HFFc6 (cell line): Measurements from ENCODE around the gene ERMARD. TPM values are rescaled to one million over a fixed set of nuclear protein-coding genes. Genes with fewer than 3 reads are reported as not detected.

Experiments used
- DNase-seq: peaks from one replicate; pipeline ENCODE4 v3.0.0-alpha.2; 2018
- H3K27ac Mint-ChIP-seq: 2 replicates; pipeline ENCODE4 v1.8.0; 2020; ENCODE audit warnings: mild to moderate bottlenecking, mixed read lengths
- H3K27me3 Mint-ChIP-seq: 2 replicates; pipeline ENCODE4 v1.8.0; 2021; ENCODE audit warnings: mild to moderate bottlenecking, moderate library complexity, mixed read lengths; ENCODE audit not compliant: insufficient read depth
- H3K36me3 Mint-ChIP-seq: 2 replicates; pipeline ENCODE4 v1.8.0; 2021; ENCODE audit warnings: low read depth, mixed read lengths
- H3K4me1 Mint-ChIP-seq: 2 replicates; pipeline ENCODE4 v1.8.0; 2020; ENCODE audit warnings: low read depth, mixed read lengths
- H3K4me3 Mint-ChIP-seq: 2 replicates; pipeline ENCODE4 v1.8.0; 2020; ENCODE audit warnings: mild to moderate bottlenecking, moderate library complexity, mixed read lengths
- H3K9me3 Mint-ChIP-seq: 2 replicates; pipeline ENCODE4 v1.8.0; 2020; ENCODE audit warnings: mild to moderate bottlenecking, mixed read lengths
- CTCF ChIP-seq: fragments of 200-600 bp; sonication (generic); IDR thresholded peaks from 2 replicates; pipeline ENCODE4 v1.5.0; 2021; ENCODE audit warnings: antibody characterized with exemption, mild to moderate bottlenecking
- total RNA-seq, 6 experiments: library from RNA; stranded (reverse); fragmentation: NEBNext Ultra II Directional; extraction: Animal tissue kit (Norgen Biotek cat#: 25700); gene quantifications; 2 replicates in 1 of 6; 3 replicates in 5 of 6; pipeline ENCODE4 v1.2.3, GENCODE V29; 2021

The ERMARD gene
- total RNA-seq, 6 experiments from 2014 or later: 13.7 to 17.5 (median 15.9) TPM

GRCh38 chr6:169807699-169808607 lies 56.5 kb downstream of the ERMARD start:
- H3K9me3 Mint-ChIP-seq: no peaks in the 10 kb centered on the region
- TF ChIP-seq CTCF: no peak
- H3K4me3 Mint-ChIP-seq: no peak overlapping the region
- H3K27ac Mint-ChIP-seq: no peak overlapping the region
- no peaks in the 10 kb centered on the region for H3K4me1 Mint-ChIP-seq
- DNase-seq: no peak
- H3K36me3 Mint-ChIP-seq: no peaks in the 10 kb centered on the region
- peaks cover 16% of the 10 kb centered on the region for H3K27me3 Mint-ChIP-seq

- DNase-seq: no peak
- H3K27me3 Mint-ChIP-seq: peaks cover 16% of the 10 kb centered on the region
- TF ChIP-seq CTCF: no peak
- no peaks in the 10 kb centered on the region for H3K4me1 Mint-ChIP-seq
- H3K27ac Mint-ChIP-seq: no peak overlapping the region
- no peak overlapping the region for H3K4me3 Mint-ChIP-seq
- no peaks in the 10 kb centered on the region for H3K9me3 Mint-ChIP-seq
- H3K36me3 Mint-ChIP-seq: no peaks in the 10 kb centered on the region
These were observed 57.2 kb downstream of the ERMARD start for GRCh38 chr6:169808608-169808967.

GRCh38 chr6:169809386-169809785 lies 58.0 kb downstream of the ERMARD start:
- DNase-seq: no peak
- no peaks in the 10 kb centered on the region for H3K9me3 Mint-ChIP-seq
- no peak for TF ChIP-seq CTCF
- no peaks in the 10 kb centered on the region for H3K4me1 Mint-ChIP-seq
- H3K36me3 Mint-ChIP-seq: no peaks in the 10 kb centered on the region
- no peak overlapping the region for H3K4me3 Mint-ChIP-seq
- H3K27ac Mint-ChIP-seq: no peak overlapping the region
- peaks cover 16% of the 10 kb centered on the region for H3K27me3 Mint-ChIP-seq

GRCh38 chr6:169810066-169810989 lies 58.9 kb downstream of the ERMARD start:
- Mint-ChIP-seq H3K36me3 (no peaks in the 10 kb centered on the region), H3K4me3 (no peak overlapping the region), H3K27ac (no peak overlapping the region), H3K4me1 (no peaks in the 10 kb centered on the region), H3K27me3 (peaks cover 16% of the 10 kb centered on the region), H3K9me3 (no peaks in the 10 kb centered on the region)
- no peak for TF ChIP-seq CTCF
- DNase-seq: no peak

GRCh38 chr6:169811072-169811471 lies 59.6 kb downstream of the ERMARD start:
- no peak for TF ChIP-seq CTCF
- H3K9me3 Mint-ChIP-seq: peaks cover 4% of the 10 kb centered on the region; the same call in 1 of the 2 replicates
- H3K4me1 Mint-ChIP-seq: no peaks in the 10 kb centered on the region
- no peak overlapping the region for H3K27ac Mint-ChIP-seq
- peaks cover 11% of the 10 kb centered on the region for H3K27me3 Mint-ChIP-seq
- no peak overlapping the region for H3K4me3 Mint-ChIP-seq
- H3K36me3 Mint-ChIP-seq: no peaks in the 10 kb centered on the region
- DNase-seq: no peak
